K562 (cell line): Measurements from ENCODE around the gene IMP4. TPM values are rescaled to one million over a fixed set of nuclear protein-coding genes. Genes with fewer than 3 reads are reported as not detected.

Experiments used
- ATAC-seq: fragments of 200-7000 bp; cut with Tn5 transposase; 3 replicates; pipeline ENCODE4 v1.9.1; 2020; ENCODE audit warnings: moderate library complexity
- BruUV-seq: library from RNA; stranded (reverse); fragments of 400-500 nt; replicated peaks from 2 replicates; lab custom pipeline; 2021; lab: Mats Ljungman, UMichigan
- CTCF ChIA-PET: fragments of 300-600 bp; formaldehyde crosslinking; extraction: SDS; loops from one replicate; lab custom pipeline; 2021; ENCODE audit warnings: low intra/inter-chr PET ratio; lab: Yijun Ruan, JAX
- POLR2A ChIA-PET: fragments of 300-600, 350-650 bp; sonication (Branson Sonifier 250); formaldehyde crosslinking; extraction: SDS; loops from one replicate; lab custom pipeline; 2021; ENCODE audit warnings: antibody characterized with exemption, inconsistent platforms; lab: Yijun Ruan, JAX
- DNase-seq, 4 experiments: peaks; one replicate each; pipeline versions ENCODE4 v3.0.0 to v3.0.0-alpha.2; 2011 to 2018; ENCODE audit warnings: low spot score in 3 of 4, mixed read lengths in 3 of 4; ENCODE audit errors: extremely low read depth in 1 of 4
- FAIRE-seq: peaks from 2 replicates; lab custom pipeline; 2011; peaks lifted over from hg19 to GRCh38; lab: Jason Lieb, UNC
- H2AFZ ChIP-seq: 2 replicates; pipeline ENCODE4 v1.6.0; 2011; ENCODE audit warnings: low read depth, low read length, control low read depth, inconsistent platforms
- H3K27ac ChIP-seq: fragments of 200-600 bp; 3 replicates; pipeline ENCODE4 v1.8.0; 2011; ENCODE audit warnings: low read depth, mild to moderate bottlenecking, control low read depth, inconsistent platforms, low read length, moderate library complexity, mixed read lengths; ENCODE audit errors: extremely low read depth
- H3K27me3 ChIP-seq, 2 experiments: fragments of 300-600 bp in 1 of 2; 2 replicates in 1 of 2; 3 replicates in 1 of 2; pipeline versions ENCODE4 v1.6.0 to v1.8.0; 2011; ENCODE audit warnings: inconsistent platforms in 2 of 2, low read length in 2 of 2, mild to moderate bottlenecking in 1 of 2, mixed read lengths in 1 of 2, moderate library complexity in 1 of 2; ENCODE audit not compliant: control insufficient read depth in 2 of 2, insufficient read depth in 2 of 2
- H3K36me3 ChIP-seq: fragments of 300-600 bp; 3 replicates; pipeline ENCODE4 v1.8.0; 2011; ENCODE audit warnings: mild to moderate bottlenecking, low read length, inconsistent platforms; ENCODE audit not compliant: control insufficient read depth, insufficient read depth
- H3K4me1 ChIP-seq, 2 experiments: fragments of 200-600 bp in 1 of 2; replicated peaks in 1 of 2; 2 replicates in 1 of 2; 3 replicates in 1 of 2; pipeline versions ENCODE4 v1.5.1 to v1.8.0; 2011; ENCODE audit warnings: inconsistent platforms in 2 of 2, low read length in 2 of 2, mild to moderate bottlenecking in 1 of 2, mixed read lengths in 1 of 2, moderate library complexity in 1 of 2; ENCODE audit not compliant: control insufficient read depth in 2 of 2, insufficient read depth in 2 of 2
- H3K4me2 ChIP-seq: 2 replicates; pipeline ENCODE4 v1.6.1; 2011; ENCODE audit warnings: low read length, control low read depth, inconsistent platforms, mixed read lengths; ENCODE audit not compliant: insufficient read depth
- H3K4me3 ChIP-seq: fragments of 200-600 bp; sonication (generic), shearing (Covaris generic); 2 replicates; pipeline ENCODE4 v1.5.1; 2016; ENCODE audit warnings: control low read depth, inconsistent platforms
- H3K79me2 ChIP-seq: fragments of 200-600 bp; 3 replicates; pipeline ENCODE4 v1.8.0; 2011; ENCODE audit warnings: low read length, inconsistent platforms; ENCODE audit not compliant: control insufficient read depth, insufficient read depth
- H3K9ac ChIP-seq, 2 experiments: 2 replicates each; pipeline versions ENCODE4 v1.6.0 to v1.6.1; 2011; ENCODE audit warnings: low read depth in 2 of 2, low read length in 2 of 2, control low read depth in 1 of 2, inconsistent platforms in 1 of 2, mild to moderate bottlenecking in 1 of 2, mixed read lengths in 1 of 2; ENCODE audit not compliant: insufficient read depth in 1 of 2
- H3K9me1 ChIP-seq: one replicate; pipeline ENCODE4 v1.6.0; 2011; ENCODE audit warnings: inconsistent platforms, mild to moderate bottlenecking, low read length, moderate library complexity; ENCODE audit not compliant: control insufficient read depth, insufficient read depth
- H3K9me3 ChIP-seq: replicated peaks from 2 replicates; pipeline ENCODE4 v1.5.1; 2011; ENCODE audit warnings: low read depth, low read length, inconsistent platforms; ENCODE audit not compliant: control insufficient read depth, insufficient read depth
- H4K20me1 ChIP-seq: replicated peaks from 2 replicates; pipeline ENCODE4 v1.6.1; 2011; ENCODE audit warnings: low read length, inconsistent platforms, mixed read lengths; ENCODE audit not compliant: control insufficient read depth, insufficient read depth
- CHD2 ChIP-seq: IDR thresholded peaks from 2 replicates; pipeline ENCODE4 v1.6.1; 2011; ENCODE audit warnings: low read depth, low read length
- CHD4 ChIP-seq: fragments of 200-600 bp; sonication (generic); IDR thresholded peaks from 3 replicates; pipeline ENCODE4 v1.6.1; 2012; ENCODE audit warnings: low read depth, mild to moderate bottlenecking, mixed read lengths, low read length, inconsistent platforms; ENCODE audit not compliant: insufficient read depth, insufficient replicate concordance, poor library complexity, severe bottlenecking
- CREB5 ChIP-seq: fragments of 250-450 bp; sonication (Bioruptor Pico); IDR thresholded peaks from 2 replicates; pipeline ENCODE4 v1.5.0; 2020; ENCODE audit warnings: mild to moderate bottlenecking
- CTCF ChIP-seq, 3 experiments: IDR thresholded peaks in 2 of 3; conservative IDR thresholded peaks in 1 of 3; 2 replicates each; pipeline ENCODE4 v1.5.1; 2011 to 2012; ENCODE audit warnings: low read length in 3 of 3, mild to moderate bottlenecking in 3 of 3, control low read depth in 2 of 3, improper control_type of control experiment in 1 of 3, inconsistent platforms in 1 of 3, low read depth in 1 of 3, mixed read lengths in 1 of 3, moderate library complexity in 1 of 3; ENCODE audit not compliant: insufficient read depth in 2 of 3
- HMBOX1 ChIP-seq: sonication (generic); IDR thresholded peaks from 2 replicates; pipeline ENCODE4 v1.6.1; 2016
- ID3 ChIP-seq, 2 experiments: fragments of 250-450 bp in 1 of 2; fragments of 450-650 bp in 1 of 2; sonication (Bioruptor Pico) in 1 of 2; IDR thresholded peaks; 2 replicates each; pipeline versions ENCODE4 v1.6.1 to v1.8.0; 2016 to 2021; ENCODE audit warnings: mild to moderate bottlenecking in 2 of 2, moderate library complexity in 2 of 2, missing compliant biosample characterization in 1 of 2, missing genetic modification characterization in 1 of 2
- JUNB ChIP-seq: fragments of 450-650 bp; formaldehyde crosslinking; conservative IDR thresholded peaks from 2 replicates; pipeline ENCODE4 v1.4.0; 2020; ENCODE audit warnings: mild to moderate bottlenecking
- NCOA6 ChIP-seq: fragments of 450-650 bp; IDR thresholded peaks from 2 replicates; pipeline ENCODE4 v1.6.1; 2017; ENCODE audit warnings: mild to moderate bottlenecking
- POLR2G ChIP-seq: fragments of 200-400 bp; formaldehyde crosslinking; IDR thresholded peaks from 2 replicates; pipeline ENCODE4 v1.6.1; 2017; ENCODE audit warnings: low read depth, mild to moderate bottlenecking, antibody characterized with exemption, low read length, moderate library complexity
- RBFOX2 ChIP-seq: fragments of 200-400 bp; formaldehyde crosslinking; IDR thresholded peaks from 2 replicates; pipeline ENCODE4 v1.6.1; 2017; ENCODE audit warnings: low read depth, mild to moderate bottlenecking, low read length, moderate library complexity
- RBM17 ChIP-seq: fragments of 200-400 bp; formaldehyde crosslinking; IDR thresholded peaks from 2 replicates; pipeline ENCODE4 v1.6.1; 2017; ENCODE audit warnings: low read depth, mild to moderate bottlenecking, low read length, borderline replicate concordance
- SIN3A ChIP-seq, 2 experiments: fragments of 150-350 bp in 1 of 2; IDR thresholded peaks; 2 replicates each; pipeline ENCODE4 v1.6.1; 2011 to 2016; ENCODE audit warnings: borderline replicate concordance in 2 of 2, low read depth in 2 of 2, low read length in 2 of 2, mild to moderate bottlenecking in 2 of 2, moderate library complexity in 2 of 2; ENCODE audit not compliant: control insufficient read depth in 1 of 2
- U2AF1 ChIP-seq: fragments of 200-400 bp; formaldehyde crosslinking; optimal IDR thresholded peaks from 2 replicates; pipeline ENCODE3; 2017; ENCODE audit warnings: mild to moderate bottlenecking, low read depth, low read length, moderate library complexity
- ZC3H8 ChIP-seq: fragments of 450-650 bp; IDR thresholded peaks from 2 replicates; pipeline ENCODE4 v1.6.1; 2017
- ZNF12 ChIP-seq: sonication (generic); formaldehyde crosslinking; IDR thresholded peaks from 2 replicates; pipeline ENCODE4 v1.4.0; 2020; ENCODE audit warnings: mild to moderate bottlenecking, missing genetic modification reagents
- ZNF589 ChIP-seq: fragments of 200-800 bp; sonication (Bioruptor generic); IDR thresholded peaks from 2 replicates; pipeline ENCODE4 v1.6.1; 2016; ENCODE audit warnings: low read depth, missing genetic modification characterization, missing compliant biosample characterization
- ZNF79 ChIP-seq: fragments of 250-450 bp; sonication (Bioruptor Pico); IDR thresholded peaks from 2 replicates; pipeline ENCODE4 v1.4.0; 2020; ENCODE audit warnings: low read depth, mild to moderate bottlenecking, moderate library complexity
- WGBS: fragments of 100-300 bp; shearing (Covaris generic); methylation state at CpG from one replicate; pipeline ENCODE4 v1.1.6; 2016; ENCODE audit warnings: low coverage, mixed read lengths; ENCODE audit not compliant: insufficient coverage; ENCODE audit errors: missing lambda C conversion rate; 5-methylcytosine and 5-hydroxymethylcytosine counted together
- in situ Hi-C: fragments of 300-500 bp; cut with MboI; formaldehyde crosslinking; loops from 4 replicates; pipeline ENCODE4 v1.15.0; 2018; ENCODE audit warnings: inconsistent platforms, mixed read lengths
- intact Hi-C: fragments of 100-400 bp; cut with micrococcal nuclease; formaldehyde crosslinking; loops from 2 replicates; pipeline ENCODE4 v1.14.2; 2022
- polyA plus RNA-seq, 8 experiments: library from polyadenylated mRNA; depleted of rRNA in 4 of 8; stranded (reverse) in 5 of 8; unstranded in 3 of 8; fragments of >200 nt; fragmentation: Nextera tagmentation in 2 of 8; fragmentation: Illumina TruSeq in 1 of 8; extraction: Ambion mirVana in 2 of 8; extraction: Trizol in 1 of 8; gene quantifications; 2 replicates each; pipeline versions ENCODE4 v1.2.1 to v1.2.3, GENCODE V29; 2011 to 2014; ENCODE audit warnings: inconsistent platforms in 1 of 8, missing spikeins in 1 of 8
- total RNA-seq, 7 experiments: library from RNA; depleted of rRNA in 6 of 7; stranded (reverse); fragments of >200 nt in 6 of 7; fragmentation: Illumina TruSeq in 2 of 7; extraction: Trizol in 2 of 7; gene quantifications; 2 replicates each; pipeline versions ENCODE4 v1.2.1 to v1.2.3, GENCODE V29; 2011 to 2021; ENCODE audit warnings: low replicate concordance in 1 of 7

Gene IMP4
- total and polyA plus RNA-seq, 9 of the 15 experiments (the other 6 are each of a cell fraction or from before 2014, with no cell fraction given), result 35.4 to 209 (median 100.0) TPM

- no peaks in the 10 kb centered on the region for H3K9me1 ChIP-seq
- H3K4me1 ChIP-seq, result peaks cover 39 to 47% of the 10 kb centered on the region in 2 experiments
- H3K9me3 ChIP-seq, result no peaks in the 10 kb centered on the region
- H4K20me1 ChIP-seq, result no peaks in the 10 kb centered on the region
- peaks cover 20% of the 10 kb centered on the region for H3K36me3 ChIP-seq
- peak overlapping the region; percentile 78 for H3K27ac ChIP-seq
- peaks cover 31% of the 10 kb centered on the region for H3K79me2 ChIP-seq
- H3K27me3 ChIP-seq, result no peaks in the 10 kb centered on the region
- in situ Hi-C loops, result loop anchor here (5.0 to 25.0 kb wide), 3 partner anchors 157 to 1173 kb away; partner anchors contain the start of genes MZT2B and SMPD4
- no peak overlapping the region for H3K4me2 ChIP-seq
- no TSS peak for BruUV-seq
- H3K9ac ChIP-seq, result no peak overlapping the region
- FAIRE-seq (no peak), DNase-seq (no peak), ATAC-seq (no peak)
- H3K4me3 ChIP-seq, result no peak overlapping the region
- intact Hi-C loops, result no loop called here
- ChIA-PET CTCF (no interaction called here), POLR2A (interaction anchor here (0.7 kb wide), 1 partner anchor 13 kb away, joined by 3 read pairs; no protein-coding TSS in a partner anchor)
- H2AFZ ChIP-seq, result no peak overlapping the region
- WGBS, result 81% methylated on average over 9 of the region's 12 CpGs
- TF ChIP-seq HMBOX1, result no peak
- 0 out of 2 replicates have a peak, but pooled peaks have one; percentile 24 for TF ChIP-seq POLR2G
- TF ChIP-seq RBM17, result no peak
- TF ChIP-seq ZNF79 (CRISPR knock-in tag), result no peak
- no peak for TF ChIP-seq ZNF589 (CRISPR knock-in tag)
- TF ChIP-seq CTCF (IDR thresholded peaks at IDR 0.05 in 2 of 3, conservative IDR thresholded peaks at IDR 0.05 in 1 of 3; ENCODE audit: insufficient read depth in 2 of 3, low read depth in 1 of 3, low read length in 3 of 3), result no peak
- no peak for TF ChIP-seq CREB5 (CRISPR knock-in tag)
- TF ChIP-seq ZC3H8, result no peak
- TF ChIP-seq ID3 (CRISPR knock-in tag; IDR thresholded peaks at IDR 0.05), result no peak
- TF ChIP-seq ID3 (tag; IDR thresholded peaks at IDR 0.05), result 0 out of 2 replicates have a peak, but pooled peaks have one; percentile 56
- TF ChIP-seq U2AF1, result no peak
- TF ChIP-seq SIN3A (IDR thresholded peaks at IDR 0.05; ENCODE audit: borderline replicate concordance in 2 of 2, control insufficient read depth in 1 of 2, low read depth in 2 of 2, low read length in 2 of 2), result no peak
- TF ChIP-seq CHD2, result no peak
- peak; percentile 60 for TF ChIP-seq RBFOX2
- TF ChIP-seq JUNB (CRISPR knock-in tag), result no peak
- TF ChIP-seq ZNF12, result no peak
- TF ChIP-seq NCOA6, result no peak
- no peak for TF ChIP-seq CHD4
These were observed 3.8 kb upstream of the IMP4 start for GRCh38 chr2:130338793-130339345.
